ENCODE measurements around the gene CCDC71. TPM values are rescaled to one million over a fixed set of nuclear protein-coding genes. Genes with fewer than 3 reads are reported as not detected.

CCDC71 gene
- total RNA-seq, 6 donors from 2014 or later, result 20.7 to 31.6 (median 26.0) TPM

GRCh38 chr3:49199239-49199899, 33.2 kb upstream of the CCDC71 start:
- peak; percentile 82 to 95 for DNase-seq
- ATAC-seq (ENCODE audit: low FRiP score in 2 of 2), result peak; percentile 84 to 94

DNA sequence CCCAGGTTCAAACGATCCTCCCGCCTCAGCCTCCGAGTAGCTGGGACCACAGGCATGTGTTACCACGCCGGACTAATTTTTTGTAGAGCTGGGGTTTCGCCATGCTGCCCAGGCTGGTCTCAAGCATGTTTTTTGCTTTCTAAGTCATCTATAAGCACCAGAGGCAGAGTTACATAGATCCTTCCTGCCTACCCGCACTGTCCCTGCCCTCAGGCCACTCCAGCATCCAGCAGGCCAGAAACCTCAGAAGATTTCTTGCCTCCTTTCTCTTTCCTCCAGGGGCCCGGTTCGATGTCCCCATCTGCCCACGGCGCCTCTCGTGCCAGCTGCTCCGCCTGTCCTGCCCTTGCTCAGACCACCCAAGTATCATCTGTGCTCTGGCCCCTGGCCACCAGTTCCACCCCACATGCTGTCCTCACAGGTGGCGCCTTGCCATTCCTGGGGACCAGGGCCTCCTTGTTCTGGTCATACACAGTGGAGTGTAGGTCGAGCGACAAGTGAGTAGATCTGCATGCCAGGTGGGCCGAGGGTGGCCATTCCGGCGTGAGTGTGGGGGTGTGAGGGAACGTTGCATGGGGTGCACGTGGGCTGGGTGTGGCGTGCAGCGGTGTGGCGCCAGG, 32.6 kb upstream of the CCDC71 start:
- Histone ChIP-seq H3K4me3 (peak overlapping the region in 3 of 4 donors; percentile 35 to 48 (median 40)), H3K36me3 (no peaks in the 10 kb centered on the region), H3K27ac (peak overlapping the region in 3 of 4 donors; percentile 27 to 63 (median 33)), H3K9me3 (no peaks in the 10 kb centered on the region), H3K27me3 (peaks cover 0 to 4% (median 0%) of the 10 kb centered on the region in 4 donors), H3K4me1 (peaks cover 0 to 8% (median 5%) of the 10 kb centered on the region in 4 donors)
- ATAC-seq (ENCODE audit: low FRiP score in 2 of 2), result peak; percentile 12 to 46
- WGBS, 2 donors, result 73 to 74% methylated on average over 21 to 24 of the region's 24 CpGs
- TF ChIP-seq CTCF (IDR thresholded peaks at IDR 0.05) (no peak), POLR2AphosphoS5 (IDR thresholded peaks at IDR 0.05) (no peak), EP300 (IDR thresholded peaks at IDR 0.05) (no peak), POLR2A (IDR thresholded peaks at IDR 0.05) (no peak)
- no peak for DNase-seq

More at GRCh38 chr3:49199239-49199899, 33.2 kb upstream of the CCDC71 start:
- Histone ChIP-seq H3K4me1 (peaks cover 0 to 8% (median 5%) of the 10 kb centered on the region in 4 donors), H3K4me3 (peak overlapping the region in 3 of 4 donors; percentile 35 to 48 (median 40)), H3K27me3 (peaks cover 0 to 4% (median 0%) of the 10 kb centered on the region in 4 donors), H3K27ac (peak overlapping the region in 3 of 4 donors; percentile 4 to 69 (median 63)), H3K36me3 (no peaks in the 10 kb centered on the region), H3K9me3 (no peaks in the 10 kb centered on the region)
- TF ChIP-seq POLR2AphosphoS5 (IDR thresholded peaks at IDR 0.05), result peak in 1 of 2 donors; percentile 64
- TF ChIP-seq CTCF (IDR thresholded peaks at IDR 0.05), result no peak
- TF ChIP-seq POLR2A (IDR thresholded peaks at IDR 0.05), result no peak
- WGBS, 2 donors, result 19 to 58% methylated on average over 27 to 52 of the region's 53 CpGs

GRCh38 chr3:49198161-49198560, 32.0 kb upstream of the CCDC71 start:
- H3K4me1 ChIP-seq, result peaks cover 0 to 8% (median 5%) of the 10 kb centered on the region in 4 donors
- peaks cover 0 to 4% (median 0%) of the 10 kb centered on the region in 4 donors for H3K27me3 ChIP-seq
- ATAC-seq (ENCODE audit: low FRiP score in 2 of 2), result no peak
- H3K9me3 ChIP-seq, result no peaks in the 10 kb centered on the region
- H3K27ac ChIP-seq, result no peak overlapping the region
- DNase-seq, result no peak
- TF ChIP-seq CTCF (IDR thresholded peaks at IDR 0.05) (no peak), EP300 (IDR thresholded peaks at IDR 0.05) (no peak), POLR2AphosphoS5 (IDR thresholded peaks at IDR 0.05) (no peak), POLR2A (IDR thresholded peaks at IDR 0.05) (no peak)
- no peaks in the 10 kb centered on the region for H3K36me3 ChIP-seq
- H3K4me3 ChIP-seq, result no peak overlapping the region
- WGBS, 2 donors, result 75 to 80% methylated on average over 3 of the region's 3 CpGs

- 85 to 95% methylated on average over 1 of the region's 1 CpG for WGBS, 2 donors
Measured at GRCh38 chr3:49191741-49192140, 25.6 kb upstream of the CCDC71 start.

More at GRCh38 chr3:49191741-49192140, 25.6 kb upstream of the CCDC71 start:
- DNase-seq, result no peak
- Histone ChIP-seq H3K4me1 (no peaks in the 10 kb centered on the region), H3K9me3 (no peaks in the 10 kb centered on the region), H3K27ac (no peak overlapping the region), H3K4me3 (no peak overlapping the region), H3K27me3 (no peaks in the 10 kb centered on the region), H3K36me3 (no peaks in the 10 kb centered on the region)
- TF ChIP-seq CTCF (IDR thresholded peaks at IDR 0.05) (no peak), POLR2AphosphoS5 (IDR thresholded peaks at IDR 0.05) (no peak), POLR2A (IDR thresholded peaks at IDR 0.05) (no peak), EP300 (IDR thresholded peaks at IDR 0.05) (no peak)
- no peak for ATAC-seq (ENCODE audit: low FRiP score in 2 of 2)
